Measurements from ENCODE around the gene RBP3.

Gene RBP3

GRCh38 chr10:47344996-47345870, 2.9 kb upstream of the RBP3 start (continued):
- TF ChIP-seq ZNF701 (tag by site-specific recombination; IDR thresholded peaks at IDR 0.05) (no peak), ZNF768 (tag by site-specific recombination; IDR thresholded peaks at IDR 0.05) (no peak), ZSCAN16 (tag by site-specific recombination; IDR thresholded peaks at IDR 0.05) (no peak), ZNF558 (tag by site-specific recombination; IDR thresholded peaks at IDR 0.05) (no peak), ZNF335 (tag by site-specific recombination; conservative IDR thresholded peaks at IDR 0.05) (no peak)

GRCh38 chr10:47346581-47347302, 1.4 kb upstream of the RBP3 start:
- H3K36me3 ChIP-seq (ENCODE audit: control insufficient read depth in 2 of 2, insufficient read depth in 1 of 2, low read length in 2 of 2) = no peaks in the 10 kb centered on the region
- no peaks in the 10 kb centered on the region for H3K9me3 ChIP-seq (ENCODE audit: control insufficient read depth, insufficient read depth, low read depth, low read length)
- TF ChIP-seq ZNF202 (tag by site-specific recombination; IDR thresholded peaks at IDR 0.05; ENCODE audit: borderline replicate concordance) (no peak), ZNF677 (tag by site-specific recombination; IDR thresholded peaks at IDR 0.05) (no peak), ZIC2 (tag by site-specific recombination; IDR thresholded peaks at IDR 0.05) (no peak), ZNF394 (tag by site-specific recombination; IDR thresholded peaks at IDR 0.05; ENCODE audit: borderline replicate concordance) (no peak), ZNF24 (tag by site-specific recombination; IDR thresholded peaks at IDR 0.05) (no peak), ZNF558 (tag by site-specific recombination; IDR thresholded peaks at IDR 0.05) (no peak), ZNF530 (tag by site-specific recombination; IDR thresholded peaks at IDR 0.05; ENCODE audit: low read depth) (no peak), BCL11B (tag by site-specific recombination; IDR thresholded peaks at IDR 0.05; ENCODE audit: low read depth) (no peak), ZNF626 (tag by site-specific recombination; IDR thresholded peaks at IDR 0.05) (no peak), ZNF513 (tag by site-specific recombination; IDR thresholded peaks at IDR 0.05) (no peak), ZNF645 (tag by site-specific recombination; IDR thresholded peaks at IDR 0.05) (no peak), ZNF223 (tag by site-specific recombination; IDR thresholded peaks at IDR 0.05) (no peak), PBX3 (CRISPR knock-in tag; IDR thresholded peaks at IDR 0.05) (no peak), ZBTB6 (tag by site-specific recombination; IDR thresholded peaks at IDR 0.05) (no peak), ZBTB17 (tag by site-specific recombination; IDR thresholded peaks at IDR 0.05) (no peak), ZNF837 (tag by site-specific recombination; IDR thresholded peaks at IDR 0.05) (no peak), FEZF1 (tag by site-specific recombination; IDR thresholded peaks at IDR 0.05) (no peak)
- no peak overlapping the region for H3K4me3 ChIP-seq (ENCODE audit: low read depth, low read length)
- POLR2A ChIA-PET = no interaction called here
- H3K4me1 ChIP-seq (ENCODE audit: control insufficient read depth, insufficient read depth, low read length) = peaks cover 3% of the 10 kb centered on the region; the same call in 1 of the 2 replicates
- CTCF ChIA-PET = interaction anchor here (1.0 to 1.3 kb wide), 4 partner anchors 9 to 315 kb away, joined by 3 to 4 read pairs (median 4); no protein-coding TSS in a partner anchor
- H3K27ac ChIP-seq (ENCODE audit: extremely low read depth, low read depth, low read length) = no peak overlapping the region

All from HEK293 (cell line).